ENCODE measurements around the gene VIPR1.

DNA sequence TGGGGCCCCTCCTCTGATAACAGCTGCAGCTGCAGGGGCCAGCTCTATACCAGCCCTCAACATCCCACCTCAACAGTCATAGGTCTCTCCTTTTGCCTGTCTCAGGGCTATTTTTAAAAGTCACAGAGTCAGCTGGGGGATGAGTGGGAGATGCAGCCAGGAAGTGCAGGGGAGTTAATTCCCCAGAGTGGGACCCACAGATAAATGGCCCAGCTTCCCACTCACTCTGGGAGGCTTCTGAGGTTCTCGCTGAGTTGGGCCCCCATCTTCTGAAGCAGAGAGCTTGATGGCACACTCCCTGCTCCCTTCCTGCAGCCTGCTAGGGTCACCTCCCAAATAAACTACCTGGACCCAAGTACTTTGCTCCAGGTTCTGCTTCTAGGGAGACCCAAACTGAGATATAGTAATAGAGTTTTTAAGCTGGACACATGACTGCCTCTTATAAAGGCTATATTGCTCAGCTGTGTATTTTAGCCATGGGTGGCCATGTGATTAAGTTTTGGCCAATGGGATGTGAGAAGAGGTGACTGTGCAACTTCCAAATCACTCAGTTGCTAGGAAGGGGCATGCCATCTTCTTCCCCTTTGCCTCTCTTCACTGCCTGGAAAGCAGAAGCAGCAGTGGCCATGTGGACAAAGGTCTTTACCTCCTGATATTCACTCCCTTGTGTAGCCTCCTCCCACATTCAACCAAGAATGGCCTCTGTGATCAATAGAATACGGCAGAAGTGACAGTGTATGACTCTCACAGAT lies 15.5 kb upstream of the VIPR1 start:
- TF ChIP-seq SUZ12 (IDR thresholded peaks at IDR 0.05) = no peak
- TF ChIP-seq ARNT (IDR thresholded peaks at IDR 0.05) = no peak
- TF ChIP-seq SP1 (IDR thresholded peaks at IDR 0.05) = no peak
- no peak for TF ChIP-seq ELF4 (IDR thresholded peaks at IDR 0.05)
- TF ChIP-seq ZNF384 (IDR thresholded peaks at IDR 0.05) = no peak
- TF ChIP-seq, protein P1, sequence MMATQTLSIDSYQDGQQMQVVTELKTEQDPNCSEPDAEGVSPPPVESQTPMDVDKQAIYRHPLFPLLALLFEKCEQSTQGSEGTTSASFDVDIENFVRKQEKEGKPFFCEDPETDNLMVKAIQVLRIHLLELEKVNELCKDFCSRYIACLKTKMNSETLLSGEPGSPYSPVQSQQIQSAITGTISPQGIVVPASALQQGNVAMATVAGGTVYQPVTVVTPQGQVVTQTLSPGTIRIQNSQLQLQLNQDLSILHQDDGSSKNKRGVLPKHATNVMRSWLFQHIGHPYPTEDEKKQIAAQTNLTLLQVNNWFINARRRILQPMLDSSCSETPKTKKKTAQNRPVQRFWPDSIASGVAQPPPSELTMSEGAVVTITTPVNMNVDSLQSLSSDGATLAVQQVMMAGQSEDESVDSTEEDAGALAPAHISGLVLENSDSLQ (IDR thresholded peaks at IDR 0.05) = no peak
